BE2C (cell line): ENCODE data around the gene CD93.

ENCODE experiments used
- DNase-seq: peaks from one replicate; pipeline ENCODE4 v3.0.0-alpha.2; 2020
- H3K27me3 ChIP-seq: fragments of 250-450 bp; sonication (Bioruptor Pico); 2 replicates; pipeline ENCODE4 v1.5.1; 2020; ENCODE audit warnings: mild to moderate bottlenecking
- H3K36me3 ChIP-seq: fragments of 250-450 bp; sonication (Bioruptor Pico); 2 replicates; pipeline ENCODE4 v1.5.1; 2020; ENCODE audit warnings: mild to moderate bottlenecking
- H3K4me1 ChIP-seq: fragments of 250-450 bp; sonication (Bioruptor Pico); 2 replicates; pipeline ENCODE4 v1.5.1; 2020
- H3K4me3 ChIP-seq: 2 replicates; pipeline ENCODE4 v1.5.1; 2011; ENCODE audit warnings: low read depth, low read length
- H3K9me3 ChIP-seq: fragments of 250-450 bp; sonication (Bioruptor Pico); 2 replicates; pipeline ENCODE4 v1.5.1; 2020
- CTCF ChIP-seq: IDR thresholded peaks from 2 replicates; pipeline ENCODE4 v1.5.1; 2012; ENCODE audit warnings: mild to moderate bottlenecking, low read depth, low read length

The CD93 gene

GRCh38 chr20:23112595-23112994, 26.5 kb upstream of the CD93 start:
- DNase-seq: no peak
- Histone ChIP-seq H3K36me3 (no peaks in the 10 kb centered on the region), H3K27me3 (no peaks in the 10 kb centered on the region), H3K4me3 (no peak overlapping the region), H3K4me1 (no peaks in the 10 kb centered on the region), H3K9me3 (no peaks in the 10 kb centered on the region)
- no peak for TF ChIP-seq CTCF

GRCh38 chr20:23111944-23112342, 25.8 kb upstream of the CD93 start:
- TF ChIP-seq CTCF: no peak
- Histone ChIP-seq H3K27me3 (no peaks in the 10 kb centered on the region), H3K4me3 (no peak overlapping the region), H3K36me3 (no peaks in the 10 kb centered on the region), H3K4me1 (no peaks in the 10 kb centered on the region), H3K9me3 (no peaks in the 10 kb centered on the region)
- no peak for DNase-seq

- Histone ChIP-seq H3K27me3 (no peaks in the 10 kb centered on the region), H3K9me3 (no peaks in the 10 kb centered on the region), H3K4me3 (no peak overlapping the region), H3K4me1 (no peaks in the 10 kb centered on the region), H3K36me3 (no peaks in the 10 kb centered on the region)
- TF ChIP-seq CTCF: no peak
- DNase-seq: no peak
Measured at GRCh38 chr20:23111307-23111943, 25.3 kb upstream of the CD93 start.

DNA sequence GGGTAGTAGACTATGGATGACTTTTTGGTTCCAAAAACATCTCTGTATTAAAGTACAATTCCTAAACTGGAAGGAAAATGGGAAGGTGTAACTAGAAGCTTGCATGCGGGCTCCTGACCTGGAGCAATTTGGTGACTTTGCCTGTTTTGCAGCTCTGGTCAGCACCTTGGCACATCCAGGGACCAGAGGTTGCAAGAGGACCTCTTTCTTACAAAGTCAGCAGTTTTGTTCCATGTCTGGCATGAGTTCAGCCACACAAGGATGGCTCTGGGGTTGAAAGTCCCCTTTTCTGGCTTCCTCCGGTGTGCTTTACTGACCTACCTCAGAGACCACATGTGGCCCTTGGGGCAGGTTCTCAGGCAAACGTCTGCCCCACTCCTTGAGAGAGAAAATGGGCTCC, 22.7 kb upstream of the CD93 start:
- TF ChIP-seq CTCF: no peak
- no peaks in the 10 kb centered on the region for H3K9me3 ChIP-seq
- DNase-seq: no peak
- H3K4me1 ChIP-seq: no peaks in the 10 kb centered on the region
- H3K27me3 ChIP-seq: peaks cover under 1% of the 10 kb centered on the region
- no peaks in the 10 kb centered on the region for H3K36me3 ChIP-seq
- no peak overlapping the region for H3K4me3 ChIP-seq

GRCh38 chr20:23107466-23107865, 21.3 kb upstream of the CD93 start:
- no peak for TF ChIP-seq CTCF
- Histone ChIP-seq H3K4me1 (no peaks in the 10 kb centered on the region), H3K27me3 (peaks cover 3% of the 10 kb centered on the region), H3K9me3 (no peaks in the 10 kb centered on the region), H3K36me3 (no peaks in the 10 kb centered on the region), H3K4me3 (no peak overlapping the region)
- no peak for DNase-seq

DNA sequence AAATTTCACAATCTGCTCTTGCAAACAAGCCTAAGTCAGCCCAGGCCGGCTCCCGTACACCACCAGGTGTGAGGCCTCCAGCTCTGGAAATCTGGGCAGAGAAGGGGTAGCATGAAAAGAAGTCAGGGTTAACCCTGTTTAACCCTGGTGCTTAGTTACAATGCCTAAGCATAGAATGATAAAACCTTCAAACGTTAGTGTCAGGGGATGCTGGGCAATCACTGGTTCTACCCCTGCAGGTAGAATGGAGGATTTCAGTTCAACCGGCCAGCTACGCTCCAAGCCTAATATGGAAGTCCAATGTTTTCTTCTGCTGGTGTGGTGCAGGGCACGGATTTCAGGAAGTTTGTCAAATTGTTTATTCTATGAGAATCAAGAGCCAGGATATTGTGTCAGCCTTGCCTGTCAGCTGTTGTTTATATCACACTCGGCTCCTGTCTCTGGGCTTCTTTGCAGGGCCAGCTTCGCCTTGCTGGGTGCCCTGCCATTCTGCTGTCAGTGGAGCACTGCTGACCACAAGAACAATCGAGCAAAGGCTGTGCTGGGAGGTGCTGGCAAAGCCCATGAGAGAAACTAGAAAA, 20.2 kb upstream of the CD93 start:
- Histone ChIP-seq H3K4me3 (no peak overlapping the region), H3K36me3 (no peaks in the 10 kb centered on the region), H3K27me3 (peaks cover 3% of the 10 kb centered on the region), H3K9me3 (no peaks in the 10 kb centered on the region), H3K4me1 (no peaks in the 10 kb centered on the region)
- DNase-seq: no peak
- no peak for TF ChIP-seq CTCF
